H9 (cell line): ENCODE data around the gene MBP. TPM values are rescaled to one million over a fixed set of nuclear protein-coding genes. Genes with fewer than 3 reads are reported as not detected.

Source experiments
- DNase-seq: peaks from one replicate; pipeline ENCODE4 v3.0.0-alpha.2; 2017
- H2AFZ ChIP-seq: one replicate; pipeline ENCODE4 v1.6.1; 2013; ENCODE audit warnings: mild to moderate bottlenecking, low read length, control low read depth, moderate library complexity
- H2AK5ac ChIP-seq: 2 replicates; pipeline ENCODE4 v1.6.1; 2013; ENCODE audit warnings: low read length, control low read depth, mixed read lengths; ENCODE audit not compliant: insufficient read length
- H2BK120ac ChIP-seq: one replicate; pipeline ENCODE4 v1.6.1; 2013; ENCODE audit warnings: low read depth, mild to moderate bottlenecking, low read length, control low read depth, inconsistent platforms; ENCODE audit not compliant: poor library complexity, severe bottlenecking
- H2BK12ac ChIP-seq: 2 replicates; pipeline ENCODE4 v1.6.1; 2013; ENCODE audit warnings: low read length, control low read depth, mixed read lengths, low read depth; ENCODE audit not compliant: insufficient read length
- H2BK15ac ChIP-seq: 2 replicates; pipeline ENCODE4 v1.6.1; 2013; ENCODE audit warnings: low read depth, low read length, control low read depth
- H2BK20ac ChIP-seq: one replicate; pipeline ENCODE4 v1.6.1; 2013; ENCODE audit warnings: low read depth, mild to moderate bottlenecking, low read length, control low read depth, inconsistent platforms; ENCODE audit not compliant: poor library complexity, severe bottlenecking
- H2BK5ac ChIP-seq: 2 replicates; pipeline ENCODE4 v1.6.1; 2013; ENCODE audit warnings: low read length, control low read depth, mixed read lengths; ENCODE audit not compliant: insufficient read length
- H3K14ac ChIP-seq: 2 replicates; pipeline ENCODE4 v1.6.1; 2013; ENCODE audit warnings: low read length, control low read depth; ENCODE audit not compliant: insufficient read depth
- H3K18ac ChIP-seq: 2 replicates; pipeline ENCODE4 v1.6.1; 2013; ENCODE audit warnings: low read depth, mild to moderate bottlenecking, mixed read lengths, low read length, control low read depth; ENCODE audit not compliant: insufficient read length
- H3K23ac ChIP-seq: 2 replicates; pipeline ENCODE4 v1.6.1; 2013; ENCODE audit warnings: low read length, control low read depth, mixed read lengths, low read depth; ENCODE audit not compliant: insufficient read length
- H3K23me2 ChIP-seq: 2 replicates; pipeline ENCODE4 v1.6.1; 2013; ENCODE audit warnings: low read depth, mild to moderate bottlenecking, mixed read lengths, low read length, control low read depth; ENCODE audit not compliant: insufficient read length, poor library complexity, severe bottlenecking
- H3K27ac ChIP-seq: 2 replicates; pipeline ENCODE4 v1.5.1; 2013; ENCODE audit warnings: low read length, control low read depth, mixed read lengths, low read depth; ENCODE audit not compliant: insufficient read length
- H3K27me3 ChIP-seq: 2 replicates; pipeline ENCODE4 v1.6.1; 2013; ENCODE audit warnings: low read length, control low read depth, inconsistent platforms; ENCODE audit not compliant: insufficient read depth
- H3K4ac ChIP-seq: 2 replicates; pipeline ENCODE4 v1.6.1; 2013; ENCODE audit warnings: low read depth, mild to moderate bottlenecking, control low read depth, inconsistent platforms, low read length, moderate library complexity
- H3K4me1 ChIP-seq: 2 replicates; pipeline ENCODE4 v1.6.1; 2013; ENCODE audit warnings: low read length, control low read depth, inconsistent platforms; ENCODE audit not compliant: insufficient read depth
- H3K4me2 ChIP-seq: 2 replicates; pipeline ENCODE4 v1.6.1; 2013; ENCODE audit warnings: low read length, control low read depth, mixed read lengths; ENCODE audit not compliant: insufficient read length, insufficient read depth
- H3K56ac ChIP-seq: 2 replicates; pipeline ENCODE4 v1.6.1; 2013; ENCODE audit warnings: low read depth, mild to moderate bottlenecking, mixed read lengths, low read length, control low read depth; ENCODE audit not compliant: insufficient read length
- H3K79me1 ChIP-seq: 2 replicates; pipeline ENCODE4 v1.6.1; 2013; ENCODE audit warnings: low read depth, mild to moderate bottlenecking, moderate library complexity, low read length, control low read depth, inconsistent platforms; ENCODE audit not compliant: insufficient read depth, poor library complexity, severe bottlenecking
- H3K79me2 ChIP-seq: 2 replicates; pipeline ENCODE4 v1.6.1; 2013; ENCODE audit warnings: low read length, control low read depth, inconsistent platforms; ENCODE audit not compliant: insufficient read depth
- H3K9ac ChIP-seq: 2 replicates; pipeline ENCODE4 v1.6.1; 2013; ENCODE audit warnings: low read length, control low read depth, mixed read lengths; ENCODE audit not compliant: insufficient read length; ENCODE audit errors: extremely low read depth
- H3K9me3 ChIP-seq: one replicate; pipeline ENCODE4 v1.6.1; 2013; ENCODE audit warnings: low read depth, low read length, inconsistent platforms; ENCODE audit not compliant: control insufficient read depth
- H3T11ph ChIP-seq: one replicate; pipeline ENCODE4 v1.6.1; 2013; ENCODE audit warnings: mild to moderate bottlenecking, low read length, control low read depth, inconsistent platforms
- H4K20me1 ChIP-seq: one replicate; pipeline ENCODE4 v1.6.1; 2013; ENCODE audit not compliant: control insufficient read depth, insufficient read length, insufficient read depth
- H4K5ac ChIP-seq: 2 replicates; pipeline ENCODE4 v1.6.1; 2013; ENCODE audit warnings: low read depth, mild to moderate bottlenecking, mixed read lengths, low read length, control low read depth; ENCODE audit not compliant: insufficient read length
- H4K8ac ChIP-seq: replicated peaks from 2 replicates; pipeline ENCODE4 v1.6.1; 2013; ENCODE audit warnings: low read length, control low read depth, mixed read lengths, low read depth; ENCODE audit not compliant: insufficient read length
- H4K91ac ChIP-seq: 2 replicates; pipeline ENCODE4 v1.6.1; 2013; ENCODE audit warnings: low read depth, mild to moderate bottlenecking, moderate library complexity, mixed read lengths, low read length, control low read depth; ENCODE audit not compliant: insufficient read length
- H3K27ac Mint-ChIP-seq, 3 experiments: 2 replicates in 2 of 3; 3 replicates in 1 of 3; pipeline ENCODE4 v1.8.0; 2020 to 2021; ENCODE audit warnings: mixed read lengths in 3 of 3, mild to moderate bottlenecking in 1 of 3, moderate library complexity in 1 of 3
- H3K27me3 Mint-ChIP-seq: 2 replicates; pipeline ENCODE4 v1.8.0; 2021; ENCODE audit warnings: low read depth, mild to moderate bottlenecking, moderate library complexity, mixed read lengths
- H3K36me3 Mint-ChIP-seq, 3 experiments: 2 replicates in 2 of 3; 3 replicates in 1 of 3; pipeline ENCODE4 v1.8.0; 2020 to 2021; ENCODE audit warnings: low read depth in 3 of 3, mixed read lengths in 3 of 3; ENCODE audit not compliant: insufficient read depth in 1 of 3
- H3K4me1 Mint-ChIP-seq, 2 experiments: 2 replicates each; pipeline ENCODE4 v1.8.0; 2020; ENCODE audit warnings: mixed read lengths in 2 of 2
- H3K4me3 Mint-ChIP-seq, 2 experiments: 2 replicates in 1 of 2; 3 replicates in 1 of 2; pipeline ENCODE4 v1.8.0; 2020 to 2021; ENCODE audit warnings: mild to moderate bottlenecking in 2 of 2, mixed read lengths in 2 of 2, moderate library complexity in 1 of 2
- H3K9me3 Mint-ChIP-seq, 2 experiments: 2 replicates in 1 of 2; 3 replicates in 1 of 2; pipeline ENCODE4 v1.8.0; 2020; ENCODE audit warnings: mild to moderate bottlenecking in 2 of 2, mixed read lengths in 2 of 2, moderate library complexity in 1 of 2
- CTCF ChIP-seq: fragments of 200-600 bp; sonication (generic); conservative IDR thresholded peaks from 3 replicates; pipeline ENCODE4 v1.8.0; 2021; ENCODE audit warnings: antibody characterized with exemption, mild to moderate bottlenecking
- WGBS: extraction: QIAGEN DNeasy Blood & Tissue Kit; methylation state at CpG from one replicate; pipeline ENCODE4 v1.1.7; 2013; ENCODE audit warnings: missing lambda C conversion rate, low lambda C conversion rate, mixed read lengths; ENCODE audit not compliant: insufficient read length; ENCODE audit errors: extremely low coverage; 5-methylcytosine and 5-hydroxymethylcytosine counted together
- total RNA-seq: library from RNA; stranded (reverse); gene quantifications from 2 replicates; pipeline ENCODE4 v1.2.1, GENCODE V29; 2021

The MBP gene
- total RNA-seq, 1 experiment from 2014 or later, result 8.6 TPM

- no peak overlapping the region for H3K4me3 Mint-ChIP-seq
- H4K20me1 ChIP-seq, result no peaks in the 10 kb centered on the region
- no peak overlapping the region for H3K4me2 ChIP-seq
- H2AK5ac ChIP-seq, result no peak overlapping the region
- no peak overlapping the region; a peak in 1 of 7 replicates for H3K27ac Mint-ChIP-seq
- H2BK20ac ChIP-seq, result no peak overlapping the region
- H3K9me3 Mint-ChIP-seq, result no peaks in the 10 kb centered on the region
- H2AFZ ChIP-seq, result no peak overlapping the region
- H4K8ac ChIP-seq, result no peak overlapping the region
- H3K23ac ChIP-seq, result no peak overlapping the region
- H3K27ac ChIP-seq, result no peak overlapping the region
- H3K79me1 ChIP-seq, result no peaks in the 10 kb centered on the region
- H3K23me2 ChIP-seq, result no peaks in the 10 kb centered on the region
- no peak overlapping the region for H3K18ac ChIP-seq
- no peak overlapping the region for H3K14ac ChIP-seq
- no peak overlapping the region for H3K56ac ChIP-seq
- H3K36me3 Mint-ChIP-seq, result no peaks in the 10 kb centered on the region
- H3K27me3 Mint-ChIP-seq, result peaks cover 11% of the 10 kb centered on the region
- H2BK15ac ChIP-seq, result no peak overlapping the region
- H2BK12ac ChIP-seq, result no peak overlapping the region
- H3K4me1 Mint-ChIP-seq, result peaks cover 34 to 35% of the 10 kb centered on the region in 2 experiments
- H3K9me3 ChIP-seq, result no peaks in the 10 kb centered on the region
- TF ChIP-seq CTCF, result no peak
- H4K91ac ChIP-seq, result no peak overlapping the region
- WGBS, result no CpG with 5 or more reads among the region's 20 CpGs
- H3K27me3 ChIP-seq, result no peaks in the 10 kb centered on the region
- no peak overlapping the region for H3T11ph ChIP-seq
- H4K5ac ChIP-seq, result no peak overlapping the region
- H3K79me2 ChIP-seq, result no peaks in the 10 kb centered on the region
- DNase-seq, result no peak
- no peak overlapping the region for H2BK5ac ChIP-seq
- no peak overlapping the region for H3K9ac ChIP-seq
- no peak overlapping the region for H2BK120ac ChIP-seq
- H3K4ac ChIP-seq, result no peak overlapping the region
- H3K4me1 ChIP-seq, result peaks cover 2% of the 10 kb centered on the region; the same call in 1 of the 2 replicates
Observed at GRCh38 chr18:77052297-77052982, 80.1 kb downstream of the MBP start.
